Ureter (tissue), 1 donor: Measurements from ENCODE around the gene ERP29. TPM values are rescaled to one million over a fixed set of nuclear protein-coding genes. Genes with fewer than 3 reads are reported as not detected.
"Not testable (repeated sequence)": the region's sequence is repeated elsewhere in the genome, so short reads cannot be mapped to it uniquely, and the experiment has no call there.

Experiments
- DNase-seq: peaks from one replicate; pipeline ENCODE4 v3.0.0-alpha.2; 2020; ENCODE audit warnings: low spot score
- total RNA-seq: library from RNA; stranded (reverse); gene quantifications from one replicate; pipeline ENCODE4 v1.2.4, GENCODE V29; 2023
- donor health status: DM: yes; HTN: yes; CAD: no.

ERP29 gene
- 115 TPM for total RNA-seq

- DNase-seq, result peak; percentile 100
Observed at GRCh38 chr12:112012775-112013600, at the start of gene ERP29, which contains the start of gene TMEM116. ERP29 (plus strand) TSS chr12:112013426; CDS start chr12:112013466, 40 bp downstream. TMEM116 (minus strand) TSS chr12:112013165; CDS start chr12:112005270, 7,895 bp downstream.

GRCh38 chr12:111964935-111965334 is 48.3 kb upstream of the ERP29 start:
- no peak for DNase-seq

DNA sequence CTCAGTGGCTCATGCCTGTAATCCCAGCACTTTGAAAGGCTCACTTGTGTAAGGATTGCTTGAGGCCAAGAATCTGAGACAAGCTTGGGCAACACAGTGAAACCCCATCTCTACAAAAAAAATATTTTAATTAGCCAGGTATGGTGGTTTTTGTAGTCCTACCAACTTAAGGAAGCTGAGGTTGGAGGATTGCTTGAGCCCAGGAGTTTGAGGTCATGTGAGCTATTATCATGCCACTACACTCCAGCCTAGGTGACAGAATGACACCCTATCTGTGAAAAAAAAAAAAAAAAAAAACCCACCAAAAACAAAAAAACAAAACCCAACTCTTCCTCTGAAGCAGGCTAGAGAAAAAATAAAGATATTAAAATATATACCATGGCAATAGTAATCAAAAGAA is 41.4 kb upstream of the ERP29 start:
- DNase-seq, result no peak

- DNase-seq, result no peak
Observed at GRCh38 chr12:111975161-111975931, 37.9 kb upstream of the ERP29 start.

DNA sequence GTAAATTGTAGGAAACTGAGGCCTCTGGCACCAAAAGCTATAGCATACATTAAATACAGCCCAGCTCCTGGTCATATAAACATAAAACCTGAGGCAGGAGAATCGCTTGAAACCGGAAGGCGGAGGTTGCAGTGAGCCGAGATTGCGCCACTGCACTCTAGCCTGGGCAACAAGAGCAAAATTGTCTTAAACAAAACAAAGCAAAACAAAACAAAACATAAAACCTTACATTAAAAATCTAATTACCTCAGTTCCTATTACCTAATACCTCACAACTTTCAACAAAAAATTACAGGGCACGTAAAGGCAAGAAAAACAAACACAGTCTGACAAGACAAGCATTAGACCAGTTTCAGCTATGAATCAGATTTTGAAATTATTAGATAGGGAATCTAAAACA is 36.9 kb upstream of the ERP29 start:
- no peak for DNase-seq

GRCh38 chr12:111976860-111977259 is 36.4 kb upstream of the ERP29 start:
- no peak for DNase-seq

- DNase-seq, result no peak
Observed at GRCh38 chr12:111978545-111978944, 34.7 kb upstream of the ERP29 start.

DNA sequence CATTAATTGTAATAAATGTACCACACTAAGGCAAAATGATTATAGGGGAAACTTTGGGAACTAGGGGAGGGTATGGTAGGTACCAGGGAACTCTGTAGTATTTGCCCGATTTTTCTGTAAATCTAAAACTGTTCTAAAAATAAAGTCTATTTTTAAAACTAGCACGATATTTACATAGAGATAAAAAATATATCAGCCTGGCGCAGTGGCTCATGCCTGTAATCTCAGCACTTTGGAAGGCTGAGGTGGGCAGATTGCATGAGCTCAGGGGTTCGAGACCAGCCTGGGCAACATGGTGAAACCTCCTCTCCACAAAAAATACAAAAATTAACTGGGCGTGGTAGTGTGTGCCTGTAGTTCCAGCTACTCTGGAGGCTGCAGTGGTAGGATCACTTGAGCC is 32.6 kb upstream of the ERP29 start:
- DNase-seq, result no peak

GRCh38 chr12:111981987-111982386 is 31.2 kb upstream of the ERP29 start:
- no peak for DNase-seq

DNA sequence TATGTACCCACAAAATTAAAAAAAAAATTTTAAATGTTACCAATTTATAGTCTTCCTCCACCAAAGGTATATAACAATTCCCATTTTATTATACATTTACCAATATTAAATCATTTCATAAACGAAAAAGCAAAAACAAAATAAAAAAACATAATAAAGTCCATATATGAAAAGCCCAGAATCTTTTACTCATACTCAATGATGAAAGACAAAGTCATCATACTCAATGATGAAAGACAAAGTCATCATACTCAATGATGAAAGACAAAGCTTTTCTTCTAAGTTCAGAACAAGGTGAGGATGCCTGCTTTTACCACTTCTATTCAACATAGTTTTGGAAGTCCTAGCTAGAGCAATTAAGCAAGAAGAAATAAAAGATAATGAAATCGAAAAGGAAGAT is 28.4 kb upstream of the ERP29 start:
- no peak for DNase-seq

- no peak for DNase-seq
Observed at GRCh38 chr12:111991535-111991934, 21.7 kb upstream of the ERP29 start.

GRCh38 chr12:111991946-111992345 is 21.3 kb upstream of the ERP29 start:
- DNase-seq, result no peak

GRCh38 chr12:111992464-111992863 is 20.8 kb upstream of the ERP29 start:
- no peak for DNase-seq

DNA sequence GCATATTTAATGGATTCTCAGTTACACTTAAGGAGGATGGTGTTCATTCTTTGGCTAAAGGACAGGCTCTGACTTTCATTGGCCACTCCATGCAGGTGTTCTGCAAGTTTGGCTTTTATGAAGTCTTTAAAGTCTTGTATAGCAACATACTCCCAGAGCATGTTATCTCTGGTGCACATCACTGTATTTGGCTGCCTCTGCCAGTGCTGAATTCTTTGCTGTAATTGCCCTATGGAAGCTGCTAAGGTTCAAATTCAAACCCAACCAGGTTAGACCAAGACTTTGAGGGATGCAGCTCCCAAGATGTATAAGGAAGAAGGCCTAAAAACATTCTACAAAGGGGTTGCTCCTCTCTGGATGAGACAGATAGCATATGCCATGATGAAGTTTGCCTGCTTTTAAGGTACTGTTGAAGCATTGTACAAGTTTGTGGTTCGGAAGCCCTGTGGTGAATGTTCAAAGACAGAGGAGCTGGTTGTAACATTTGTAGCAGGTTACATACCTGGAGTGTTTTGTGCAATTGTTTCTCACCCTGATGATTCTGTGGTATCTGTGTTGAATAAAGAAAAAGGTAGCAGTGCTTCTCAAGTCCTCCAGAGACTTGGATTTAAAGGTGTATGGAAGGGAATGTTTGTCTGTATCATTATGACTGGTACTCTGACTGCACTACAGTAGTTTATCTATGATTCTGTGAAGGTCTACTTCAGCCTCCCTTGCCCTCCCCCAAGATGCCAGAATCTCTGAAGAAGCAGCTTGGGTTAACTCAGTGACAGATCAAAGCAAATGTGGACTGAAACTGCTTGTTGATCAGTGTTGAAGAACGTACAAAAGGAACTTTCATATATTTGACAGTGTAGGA is 19.7 kb upstream of the ERP29 start:
- DNase-seq, result no peak

- DNase-seq, result not testable (repeated sequence)
Observed at GRCh38 chr12:111994211-111995111, 18.8 kb upstream of the ERP29 start.

DNA sequence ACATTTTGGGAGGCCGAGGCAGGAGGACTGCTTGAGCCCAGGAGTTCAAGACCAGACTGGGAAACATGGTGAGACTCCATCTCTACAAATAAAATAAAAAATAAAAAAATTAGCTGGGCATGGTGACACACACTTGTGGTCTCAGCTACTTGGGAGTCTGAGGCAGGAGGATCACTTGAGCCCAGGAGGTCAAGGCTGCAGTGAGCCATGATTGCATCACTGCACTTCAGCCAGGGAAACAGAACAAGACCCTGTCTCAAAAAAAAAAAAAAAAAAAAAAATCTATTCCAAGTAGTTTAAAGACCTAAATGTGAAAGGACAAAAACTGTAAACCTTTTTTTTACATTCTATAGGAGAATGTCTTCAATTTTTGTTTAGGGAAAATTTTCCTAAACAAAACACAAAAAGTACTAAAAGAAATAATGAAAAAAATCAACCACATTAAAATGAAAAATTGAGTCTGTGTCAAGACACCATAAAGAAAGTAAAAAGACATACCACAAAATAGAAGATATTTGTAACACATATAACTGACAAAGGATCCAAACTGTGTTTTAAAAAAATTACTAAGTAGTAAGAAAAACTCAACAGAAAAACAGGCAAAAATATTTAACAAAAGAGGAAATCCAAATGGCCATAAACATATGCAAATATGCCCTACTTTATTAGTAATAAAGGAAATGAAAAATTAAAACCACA is 17.3 kb upstream of the ERP29 start:
- no peak for DNase-seq

- no peak for DNase-seq
Observed at GRCh38 chr12:111997300-111997699, 15.9 kb upstream of the ERP29 start.

DNA sequence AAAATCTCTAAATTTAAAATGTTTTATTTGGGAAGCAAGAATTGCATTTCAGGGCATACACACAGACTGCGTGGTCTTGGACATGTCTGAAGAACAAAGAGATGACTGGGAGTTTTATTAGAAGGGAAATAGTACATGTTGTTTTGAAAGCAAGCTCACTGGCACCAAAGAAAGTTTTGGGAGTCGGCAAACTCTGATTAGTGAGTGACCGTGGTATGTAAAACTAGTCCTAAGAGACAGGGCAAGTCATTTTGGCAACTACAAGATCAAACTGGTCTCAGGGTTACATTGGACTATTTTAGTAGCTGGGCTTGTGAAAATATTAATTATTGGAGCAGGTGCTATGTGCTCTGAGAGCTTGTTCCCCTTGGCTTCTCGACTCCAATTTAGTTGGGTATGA is 15.2 kb upstream of the ERP29 start:
- DNase-seq, result no peak

DNA sequence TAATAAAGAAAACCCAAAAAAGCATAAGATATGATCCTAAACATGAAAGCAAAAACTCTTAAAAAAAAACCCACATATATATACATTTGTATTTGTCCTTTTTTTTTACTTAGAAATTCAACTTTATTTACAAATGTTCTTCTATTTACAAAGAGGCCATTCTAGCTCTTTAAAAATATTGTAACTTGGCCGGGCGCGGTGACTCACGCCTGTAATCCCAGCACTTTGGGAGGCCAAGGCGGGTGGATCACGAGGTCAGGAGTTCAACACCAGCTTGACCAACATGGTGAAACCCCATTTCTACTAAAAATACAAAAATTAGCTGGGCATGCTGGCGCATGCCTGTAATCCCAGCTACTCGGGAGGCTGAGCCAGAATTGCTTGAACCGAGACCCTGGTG is 14.1 kb upstream of the ERP29 start:
- not testable (repeated sequence) for DNase-seq

DNA sequence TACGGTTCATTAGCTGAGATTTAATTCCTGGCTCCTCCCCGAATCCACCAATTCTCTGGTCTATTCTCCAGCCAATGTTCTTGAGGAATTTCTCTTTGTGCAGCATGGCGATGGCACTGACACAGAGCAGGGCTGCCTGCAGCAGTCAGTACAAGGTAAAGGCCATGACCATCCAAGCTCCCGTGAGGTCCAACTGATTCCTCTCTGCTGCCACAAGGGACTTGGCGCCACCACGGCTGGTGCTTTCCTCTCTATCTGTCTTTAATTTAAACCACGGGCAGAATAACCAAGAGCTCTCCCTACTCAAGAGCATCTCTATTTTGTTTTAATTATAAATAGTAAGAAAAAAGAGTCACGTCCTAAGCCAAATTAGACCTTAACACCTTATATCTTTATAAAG is 12.4 kb upstream of the ERP29 start:
- DNase-seq, result no peak
